HG02970 (cell line): Measurements from ENCODE around the gene ABCD1.
"Not testable (repeated sequence)": the region's sequence is repeated elsewhere in the genome, so short reads cannot be mapped to it uniquely, and the experiment has no call there.

ENCODE experiments used
- ATAC-seq: cut with Tn5 transposase; IDR thresholded peaks from one replicate; pipeline ENCODE4 v1.9.1; 2021; ENCODE audit warnings: mild to moderate bottlenecking, moderate library complexity, moderate number of reproducible peaks; ENCODE audit not compliant: unreplicated experiment, low FRiP score

The ABCD1 gene

GRCh38 chrX:153746991-153747390, 22.3 kb downstream of the ABCD1 start:
- not testable (repeated sequence) for ATAC-seq

- not testable (repeated sequence) for ATAC-seq
These were observed 24.4 kb downstream of the ABCD1 start for GRCh38 chrX:153749017-153749416.

- ATAC-seq = no peak
These were observed 25.6 kb downstream of the ABCD1 start for GRCh38 chrX:153750127-153750774.

- ATAC-seq = no peak
These were observed 30.5 kb downstream of the ABCD1 start for GRCh38 chrX:153755136-153755535.

GRCh38 chrX:153761863-153762262, 37.2 kb downstream of the ABCD1 start:
- no peak for ATAC-seq

- no peak for ATAC-seq
These were observed 38.0 kb downstream of the ABCD1 start for GRCh38 chrX:153762626-153763173.

GRCh38 chrX:153763298-153763932, 38.8 kb downstream of the ABCD1 start:
- ATAC-seq = no peak

GRCh38 chrX:153763989-153764755, 39.5 kb downstream of the ABCD1 start, which contains the start of gene PLXNB3:
Gene PLXNB3, plus strand, starts transcription at chrX:153764249. Its CDS starts 1,287 bp downstream, at chrX:153765536.
- ATAC-seq = no peak

- no peak for ATAC-seq
These were observed 40.1 kb downstream of the ABCD1 start for GRCh38 chrX:153764786-153765137.

GRCh38 chrX:153765138-153766079, 40.8 kb downstream of the ABCD1 start:
- no peak for ATAC-seq

GRCh38 chrX:153766098-153766817, 41.6 kb downstream of the ABCD1 start:
- no peak for ATAC-seq

GRCh38 chrX:153766871-153767673, 42.4 kb downstream of the ABCD1 start:
- no peak for ATAC-seq

- no peak for ATAC-seq
These were observed 43.0 kb downstream of the ABCD1 start for GRCh38 chrX:153767674-153768055.

GRCh38 chrX:153768311-153769157, 43.9 kb downstream of the ABCD1 start:
- no peak for ATAC-seq

- no peak for ATAC-seq
These were observed 44.7 kb downstream of the ABCD1 start for GRCh38 chrX:153769158-153769864.

GRCh38 chrX:153769865-153770600, 45.4 kb downstream of the ABCD1 start:
- ATAC-seq = no peak
